PC-9 (cell line): ENCODE measurements around the gene ME3. TPM values are rescaled to one million over a fixed set of nuclear protein-coding genes. Genes with fewer than 3 reads are reported as not detected.

Experiments used
- BruUV-seq: library from RNA; stranded (reverse); fragments of 400-500 nt; replicated peaks from 2 replicates; lab custom pipeline; 2021; lab: Mats Ljungman, UMichigan
- CTCF ChIA-PET: fragments of 300-600 bp; sonication (Branson Sonifier 250); formaldehyde crosslinking; loops from one replicate; lab custom pipeline; 2022; ENCODE audit warnings: antibody characterized with exemption; lab: Charles Lee
- POLR2A ChIA-PET: fragments of 300-600 bp; sonication (Branson Sonifier 250); formaldehyde crosslinking; loops from one replicate; lab custom pipeline; 2022; ENCODE audit warnings: antibody characterized with exemption; ENCODE audit not compliant: unreplicated experiment; lab: Charles Lee
- DNase-seq, 2 experiments: peaks; one replicate each; pipeline versions ENCODE4 v3.0.0 to v3.0.0-alpha.2; 2015 to 2022; ENCODE audit warnings: mixed read lengths in 1 of 2
- H2AFZ ChIP-seq: fragments of 200-600 bp; sonication (generic); 2 replicates; pipeline ENCODE4 v1.8.1; 2017; ENCODE audit warnings: antibody characterized with exemption
- H3F3A ChIP-seq: fragments of 200-600 bp; sonication (generic); 2 replicates; pipeline ENCODE4 v1.8.1; 2017; ENCODE audit warnings: antibody characterized with exemption, mild to moderate bottlenecking, low read depth; ENCODE audit not compliant: insufficient read depth
- H3K27ac ChIP-seq: fragments of 200-600 bp; sonication (generic); 2 replicates; pipeline ENCODE4 v1.6.1; 2016; ENCODE audit warnings: mixed run types
- H3K27me3 ChIP-seq: fragments of 200-600 bp; sonication (generic); 2 replicates; pipeline ENCODE4 v1.6.1; 2016; ENCODE audit warnings: low read depth, mixed run types; ENCODE audit not compliant: insufficient read depth
- H3K36me3 ChIP-seq: fragments of 200-600 bp; sonication (generic); 2 replicates; pipeline ENCODE4 v1.6.1; 2016; ENCODE audit warnings: low read depth, mixed run types
- H3K4me1 ChIP-seq: fragments of 200-600 bp; sonication (generic); replicated peaks from 2 replicates; pipeline ENCODE4 v1.6.1; 2016; ENCODE audit warnings: mixed run types; ENCODE audit not compliant: insufficient read depth
- H3K4me2 ChIP-seq: fragments of 200-600 bp; sonication (generic); 2 replicates; pipeline ENCODE4 v1.6.1; 2017; ENCODE audit warnings: mixed run types
- H3K4me3 ChIP-seq: fragments of 200-600 bp; sonication (generic); 2 replicates; pipeline ENCODE4 v1.6.1; 2016; ENCODE audit warnings: mixed run types
- H3K79me2 ChIP-seq: fragments of 200-600 bp; sonication (generic); 2 replicates; pipeline ENCODE4 v1.6.1; 2017; ENCODE audit warnings: low read depth, mixed run types
- H3K9me2 ChIP-seq: fragments of 200-600 bp; sonication (generic); 2 replicates; pipeline ENCODE4 v1.8.1; 2017; ENCODE audit warnings: mild to moderate bottlenecking; ENCODE audit not compliant: insufficient read depth
- H3K9me3 ChIP-seq: fragments of 200-600 bp; sonication (generic); 2 replicates; pipeline ENCODE4 v1.8.1; 2016; ENCODE audit warnings: low read depth; ENCODE audit not compliant: insufficient read depth
- H4K20me1 ChIP-seq: fragments of 200-600 bp; sonication (generic); 2 replicates; pipeline ENCODE4 v1.8.1; 2017; ENCODE audit not compliant: insufficient read depth
- EZH2 ChIP-seq: fragments of 200-600 bp; sonication (generic); IDR thresholded peaks from 2 replicates; pipeline ENCODE4 v1.8.0; 2017; ENCODE audit warnings: antibody characterized with exemption, low read depth
- intact Hi-C: fragments of 100-400 bp; cut with micrococcal nuclease; formaldehyde crosslinking; loops from one replicate; pipeline ENCODE4 v1.10.0; 2022; ENCODE audit not compliant: unreplicated experiment
- total RNA-seq: library from RNA; stranded (reverse); gene quantifications from 2 replicates; pipeline ENCODE4 v1.2.3, GENCODE V29; 2021
- TF ChIP-seq, protein P1 (sequence below): fragments of 200-600 bp; sonication (generic); conservative IDR thresholded peaks from 2 replicates; pipeline ENCODE4 v1.6.1; 2017; ENCODE audit warnings: mixed run types, antibody characterized with exemption, mild to moderate bottlenecking, moderate library complexity

Gene ME3
- total RNA-seq, 1 experiment from 2014 or later, result 34.0 TPM

GRCh38 chr11:86676533-86677154 is 4.2 kb upstream of the ME3 start:
- Histone ChIP-seq H3K27me3 (no peaks in the 10 kb centered on the region), H4K20me1 (no peaks in the 10 kb centered on the region), H3K4me3 (no peak overlapping the region), H3K9me2 (no peaks in the 10 kb centered on the region), H3F3A (0 out of 2 replicates have a peak, but pooled peaks cover 14% of the 10 kb centered on the region), H3K9me3 (no peaks in the 10 kb centered on the region), H3K4me1 (peaks cover 33% of the 10 kb centered on the region), H3K4me2 (no peak overlapping the region), H3K27ac (no peak overlapping the region), H3K36me3 (no peaks in the 10 kb centered on the region), H3K79me2 (peaks cover 20% of the 10 kb centered on the region), H2AFZ (no peak overlapping the region)
- no peak for DNase-seq
- intact Hi-C loops, result no loop called here
- TF ChIP-seq, protein P1, sequence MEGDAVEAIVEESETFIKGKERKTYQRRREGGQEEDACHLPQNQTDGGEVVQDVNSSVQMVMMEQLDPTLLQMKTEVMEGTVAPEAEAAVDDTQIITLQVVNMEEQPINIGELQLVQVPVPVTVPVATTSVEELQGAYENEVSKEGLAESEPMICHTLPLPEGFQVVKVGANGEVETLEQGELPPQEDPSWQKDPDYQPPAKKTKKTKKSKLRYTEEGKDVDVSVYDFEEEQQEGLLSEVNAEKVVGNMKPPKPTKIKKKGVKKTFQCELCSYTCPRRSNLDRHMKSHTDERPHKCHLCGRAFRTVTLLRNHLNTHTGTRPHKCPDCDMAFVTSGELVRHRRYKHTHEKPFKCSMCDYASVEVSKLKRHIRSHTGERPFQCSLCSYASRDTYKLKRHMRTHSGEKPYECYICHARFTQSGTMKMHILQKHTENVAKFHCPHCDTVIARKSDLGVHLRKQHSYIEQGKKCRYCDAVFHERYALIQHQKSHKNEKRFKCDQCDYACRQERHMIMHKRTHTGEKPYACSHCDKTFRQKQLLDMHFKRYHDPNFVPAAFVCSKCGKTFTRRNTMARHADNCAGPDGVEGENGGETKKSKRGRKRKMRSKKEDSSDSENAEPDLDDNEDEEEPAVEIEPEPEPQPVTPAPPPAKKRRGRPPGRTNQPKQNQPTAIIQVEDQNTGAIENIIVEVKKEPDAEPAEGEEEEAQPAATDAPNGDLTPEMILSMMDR, result peak; percentile 59
- TF ChIP-seq EZH2, result no peak
- BruUV-seq, result no TSS peak
- POLR2A ChIA-PET, result interaction anchor here (0.6 kb wide), 1 partner anchor 37 kb away, joined by 6 read pairs; no protein-coding TSS in a partner anchor
- CTCF ChIA-PET, result no interaction called here

GRCh38 chr11:86676010-86676409 is 3.6 kb upstream of the ME3 start:
- POLR2A ChIA-PET, result interaction anchor here (0.6 kb wide), 1 partner anchor 38 kb away, joined by 6 read pairs; no protein-coding TSS in a partner anchor
- H2AFZ ChIP-seq, result no peak overlapping the region
- H3F3A ChIP-seq, result peaks cover 19% of the 10 kb centered on the region; the same call in 1 of the 2 replicates
- H3K9me2 ChIP-seq, result no peaks in the 10 kb centered on the region
- intact Hi-C loops, result no loop called here
- no peak overlapping the region for H3K4me3 ChIP-seq
- H3K36me3 ChIP-seq, result no peaks in the 10 kb centered on the region
- H4K20me1 ChIP-seq, result no peaks in the 10 kb centered on the region
- H3K9me3 ChIP-seq, result no peaks in the 10 kb centered on the region
- H3K4me2 ChIP-seq, result no peak overlapping the region
- no peaks in the 10 kb centered on the region for H3K27me3 ChIP-seq
- DNase-seq, result no peak
- H3K27ac ChIP-seq, result no peak overlapping the region
- TF ChIP-seq, protein P1, result no peak
- no peak for TF ChIP-seq EZH2
- CTCF ChIA-PET, result interaction anchor here (0.6 kb wide), 1 partner anchor 139 kb away, joined by 3 read pairs; no protein-coding TSS in a partner anchor
- H3K79me2 ChIP-seq, result peaks cover 25% of the 10 kb centered on the region
- H3K4me1 ChIP-seq, result peaks cover 36% of the 10 kb centered on the region
- no TSS peak for BruUV-seq

- Histone ChIP-seq H2AFZ (no peak overlapping the region), H3K36me3 (no peaks in the 10 kb centered on the region), H3K27me3 (no peaks in the 10 kb centered on the region), H3K27ac (peak overlapping the region; percentile 39), H3K9me3 (no peaks in the 10 kb centered on the region), H3F3A (peaks cover 29% of the 10 kb centered on the region; the same call in 1 of the 2 replicates), H3K4me2 (peak overlapping the region; percentile 90; the same call in 1 of the 2 replicates), H3K4me3 (no peak overlapping the region), H3K4me1 (peaks cover 46% of the 10 kb centered on the region), H4K20me1 (no peaks in the 10 kb centered on the region), H3K79me2 (peaks cover 34% of the 10 kb centered on the region), H3K9me2 (no peaks in the 10 kb centered on the region)
- intact Hi-C loops, result no loop called here
- ChIA-PET CTCF (no interaction called here), POLR2A (no interaction called here)
- TF ChIP-seq EZH2, result no peak
- TF ChIP-seq, protein P1, result no peak
- DNase-seq, result no peak
- BruUV-seq, result no TSS peak
Measured at GRCh38 chr11:86675017-86675416, 2.6 kb upstream of the ME3 start.
